NCI-H2171 (cell line): ENCODE data around the gene IGSF6.
"Not testable (repeated sequence)": the region's sequence is repeated elsewhere in the genome, so short reads cannot be mapped to it uniquely, and the experiment has no call there.

Experiments used
- DNase-seq: peaks from one replicate; lab custom pipeline; 2025; lab: John Stamatoyannopoulos, UW

The IGSF6 gene, protein sequence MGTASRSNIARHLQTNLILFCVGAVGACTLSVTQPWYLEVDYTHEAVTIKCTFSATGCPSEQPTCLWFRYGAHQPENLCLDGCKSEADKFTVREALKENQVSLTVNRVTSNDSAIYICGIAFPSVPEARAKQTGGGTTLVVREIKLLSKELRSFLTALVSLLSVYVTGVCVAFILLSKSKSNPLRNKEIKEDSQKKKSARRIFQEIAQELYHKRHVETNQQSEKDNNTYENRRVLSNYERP

DNA sequence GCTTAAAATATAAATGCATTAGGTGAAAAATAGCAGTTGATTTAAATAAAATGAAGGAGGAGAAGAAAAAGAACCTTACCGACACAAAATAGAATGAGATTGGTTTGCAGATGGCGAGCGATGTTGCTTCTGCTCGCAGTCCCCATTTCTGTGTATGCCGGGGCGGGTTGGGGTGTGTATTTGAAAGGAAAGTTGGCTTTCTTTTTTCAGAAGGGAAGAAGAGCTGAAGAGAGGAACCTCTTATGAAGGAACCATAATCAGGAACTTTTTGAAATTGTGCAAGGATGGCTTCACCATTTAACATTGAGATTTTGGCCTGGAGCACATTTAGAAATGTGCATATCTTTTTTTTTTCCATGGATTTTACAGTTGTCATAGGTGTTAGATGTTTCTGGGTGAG lies at the start of gene IGSF6:
IGSF6 (minus strand) TSS at position 156 of the 400 bp plus-strand sequence; CDS start at position 146, 10 bp downstream.
- DNase-seq: no peak

DNA sequence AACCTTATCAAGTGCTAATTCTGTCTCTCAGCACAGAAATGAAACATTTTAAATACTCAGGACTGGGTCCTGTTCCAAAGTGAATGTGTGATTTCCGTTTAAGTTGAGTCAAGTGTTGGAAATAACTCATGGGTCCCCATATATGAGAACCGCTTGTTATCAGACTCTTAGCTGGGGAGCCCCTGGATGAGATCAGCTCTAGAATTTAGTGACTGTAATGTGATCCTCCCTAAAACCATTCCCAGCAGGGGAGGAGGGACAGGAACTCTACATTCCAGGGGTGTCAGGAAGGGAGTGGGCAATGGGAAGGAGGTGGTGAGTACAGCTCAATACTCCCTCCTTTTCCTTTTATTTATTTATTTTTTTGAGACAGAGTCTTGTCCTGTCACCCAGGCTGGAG lies 48.9 kb upstream of the IGSF6 start:
- DNase-seq: no peak

DNA sequence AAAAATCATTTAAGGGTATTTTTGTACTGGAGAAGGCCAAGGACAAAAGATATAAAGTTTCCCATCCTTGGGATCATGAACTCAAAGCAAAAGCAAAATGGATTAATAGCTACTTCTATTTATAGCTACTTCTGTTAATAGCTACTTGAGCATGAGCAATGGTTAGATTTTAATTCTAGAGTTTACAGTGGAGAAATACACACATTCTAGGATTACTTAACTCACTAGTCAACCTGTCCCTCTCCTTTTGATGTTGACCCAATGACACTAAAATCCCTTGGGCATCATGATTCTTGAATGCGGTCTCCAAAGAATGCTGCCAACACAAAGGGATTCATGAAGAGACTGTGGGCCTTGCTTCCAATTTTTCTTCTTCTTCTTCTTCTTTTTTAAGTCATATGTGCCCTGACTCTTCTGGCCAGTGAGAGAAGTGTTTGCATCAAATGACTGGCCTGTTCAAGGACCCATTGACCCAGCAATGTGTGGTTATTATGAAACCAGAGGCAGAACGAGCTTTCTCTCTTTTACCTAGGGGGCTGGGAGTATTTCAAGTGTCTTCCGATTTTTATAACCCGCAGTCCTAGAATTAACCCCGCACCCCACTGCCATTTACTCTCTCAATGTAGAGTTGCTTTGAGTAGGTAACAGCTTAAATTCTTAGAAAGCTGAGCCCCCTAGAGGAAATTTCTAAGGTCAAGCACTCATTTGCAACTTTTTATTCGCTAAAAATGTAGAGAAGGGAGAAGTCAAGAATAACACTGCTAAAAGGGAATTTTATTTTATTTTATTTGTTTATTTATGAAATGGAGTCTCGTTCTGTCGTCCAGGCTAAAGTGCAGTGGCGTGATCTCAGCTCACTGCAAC lies 46.0 kb upstream of the IGSF6 start:
- no peak for DNase-seq

DNA sequence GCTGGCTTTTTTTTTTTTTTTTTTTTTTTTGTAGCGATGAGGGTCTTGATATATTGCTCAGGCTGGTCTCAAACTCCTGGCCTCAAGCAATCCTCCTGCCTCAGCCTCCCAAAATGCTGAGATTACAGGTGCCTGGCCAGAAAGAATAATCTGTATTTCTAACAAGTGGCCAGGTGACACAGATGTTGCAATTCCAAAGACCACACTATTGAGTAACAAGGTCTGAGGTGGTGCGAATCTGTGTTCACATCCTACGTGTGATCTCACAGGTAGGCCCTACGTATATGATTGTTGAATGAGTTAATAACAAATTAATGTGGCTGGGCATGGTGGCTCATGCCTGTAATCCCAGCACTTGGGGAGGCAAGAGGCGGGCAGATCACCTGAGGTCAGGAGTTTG lies 44.6 kb upstream of the IGSF6 start:
- no peak for DNase-seq

DNA sequence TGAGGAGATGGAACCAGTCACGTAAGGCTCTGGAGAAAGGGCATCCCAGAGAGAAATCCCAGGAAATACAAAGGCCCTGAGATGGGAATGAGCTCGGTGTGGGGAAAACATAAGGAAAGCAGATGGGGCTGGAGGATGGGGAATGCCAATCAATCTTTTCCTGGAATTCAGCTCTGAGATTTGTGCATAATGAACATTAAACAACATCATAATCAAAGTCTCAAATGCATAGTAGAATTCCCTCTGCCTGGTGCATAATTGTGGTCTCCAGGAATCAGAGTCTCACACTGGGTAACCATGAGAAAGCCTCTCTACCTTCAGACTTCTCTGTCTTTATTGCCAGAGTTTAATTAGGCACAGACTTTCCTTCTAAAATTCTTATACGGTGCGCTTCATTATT lies 42.2 kb upstream of the IGSF6 start:
- DNase-seq: no peak

DNA sequence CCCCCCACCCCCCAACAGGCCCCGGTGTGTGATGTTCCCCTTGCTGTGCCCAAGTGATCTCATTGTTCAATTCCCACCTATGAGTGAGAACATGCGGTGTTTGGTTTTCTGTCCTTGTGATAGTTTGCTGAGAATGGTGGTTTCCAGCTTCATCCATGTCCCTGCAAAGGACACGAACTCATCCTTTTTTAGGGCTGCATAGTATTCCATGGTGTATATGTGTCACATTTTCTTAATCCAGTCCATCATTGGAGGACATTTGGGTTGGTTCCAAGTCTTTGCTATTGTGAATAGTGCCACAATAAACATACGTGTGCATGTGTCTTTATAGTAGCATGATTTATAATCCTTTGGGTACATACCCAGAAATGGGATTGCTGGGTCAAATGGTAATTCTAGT lies 38.6 kb upstream of the IGSF6 start:
- DNase-seq: not testable (repeated sequence)

DNA sequence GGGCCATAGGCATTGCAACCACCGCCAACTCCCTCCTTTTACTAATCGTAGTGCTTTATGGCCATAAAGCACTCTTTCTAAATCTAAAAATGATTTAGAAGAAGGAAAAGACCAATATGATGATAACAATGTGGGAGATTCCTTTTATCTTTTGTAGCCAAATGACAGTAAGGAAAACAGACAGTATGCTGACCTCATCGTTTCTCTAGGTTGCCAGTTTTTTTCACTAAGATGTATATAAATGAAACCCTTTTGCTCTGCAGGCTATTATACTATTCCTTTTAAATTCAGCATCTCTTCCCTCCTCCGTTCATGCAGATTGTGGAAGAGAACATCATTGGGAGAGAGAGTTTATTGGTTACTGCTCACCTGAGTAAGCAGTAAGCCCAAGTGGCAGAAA lies 36.7 kb upstream of the IGSF6 start:
- DNase-seq: no peak

DNA sequence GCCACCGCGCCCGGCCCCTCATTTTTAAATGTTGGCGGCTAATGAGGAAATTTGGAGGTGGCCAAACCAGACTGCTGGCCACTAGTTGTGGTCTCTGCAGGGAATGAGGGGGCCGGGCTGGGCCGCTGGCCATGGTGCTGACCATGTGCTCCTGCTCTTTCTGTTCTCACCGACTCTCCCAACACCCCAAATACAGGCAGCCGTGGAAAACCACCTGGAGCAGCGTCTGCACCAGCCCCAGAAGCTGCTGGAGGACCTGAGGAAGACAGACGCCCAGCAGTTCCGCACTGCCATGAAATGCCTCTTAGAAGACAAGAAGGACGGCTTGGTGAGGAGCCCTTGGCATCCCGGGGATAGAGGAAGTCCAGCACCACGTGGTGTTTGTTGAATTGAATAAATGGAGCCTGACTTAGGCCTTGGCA lies 32.6 kb upstream of the IGSF6 start:
- no peak for DNase-seq

DNA sequence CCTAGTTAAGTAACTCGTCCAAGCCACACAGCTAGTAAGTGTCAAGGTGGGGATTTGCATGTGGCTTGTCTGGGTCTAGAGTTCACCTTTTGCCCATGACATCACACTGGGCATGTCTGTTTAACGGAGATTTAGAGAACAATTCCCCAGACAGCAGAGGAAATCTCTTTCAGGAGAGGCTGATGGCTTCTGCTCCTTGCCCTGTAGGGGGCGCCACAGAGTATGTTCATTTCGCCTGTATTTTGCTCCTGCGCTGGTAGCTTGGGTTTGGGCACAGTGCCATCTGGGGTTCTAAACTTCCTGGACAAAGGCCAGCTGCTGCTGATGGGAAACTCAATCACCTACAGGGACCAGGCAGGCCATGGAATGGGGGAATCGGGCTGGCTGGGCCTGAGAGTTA lies 31.8 kb upstream of the IGSF6 start:
- DNase-seq: peak; percentile 20

DNA sequence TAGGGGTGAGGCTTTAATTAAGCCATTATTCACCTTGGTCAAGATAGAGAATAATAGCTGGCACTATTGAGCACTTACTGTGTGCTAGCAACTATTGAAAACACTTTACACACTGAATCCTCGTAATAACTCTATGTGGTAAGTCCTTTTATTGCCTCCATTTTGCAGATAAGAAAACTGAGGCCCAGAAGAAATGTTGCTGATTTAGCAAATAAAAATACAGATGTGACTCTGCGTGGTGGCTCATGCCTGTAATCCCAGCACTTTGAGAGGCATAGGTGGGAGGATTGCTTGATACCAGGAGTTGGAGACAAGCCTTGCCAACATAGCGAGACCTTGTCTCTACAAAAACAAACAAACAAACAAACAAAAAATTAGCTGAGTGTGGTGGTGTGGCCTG lies 30.8 kb upstream of the IGSF6 start:
- DNase-seq: no peak

DNA sequence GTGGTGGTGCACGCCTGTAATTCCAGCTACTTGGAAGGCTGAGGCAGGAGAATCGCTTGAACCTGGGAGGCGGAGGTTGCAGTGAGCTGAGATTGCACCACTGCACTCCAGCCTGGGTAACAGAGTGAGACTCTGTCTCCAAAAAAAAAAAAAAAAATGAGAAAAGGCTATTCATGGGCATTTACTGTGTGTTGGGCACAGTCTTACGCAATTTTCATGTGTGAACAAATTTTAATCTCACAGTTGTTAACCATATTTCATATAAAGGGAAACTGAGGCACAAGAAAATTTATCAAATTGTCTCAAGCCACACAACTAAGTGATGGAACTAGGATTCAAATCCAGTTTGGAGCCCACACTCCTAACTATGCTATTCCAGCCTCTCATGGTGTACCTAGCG lies 28.3 kb upstream of the IGSF6 start:
- not testable (repeated sequence) for DNase-seq

DNA sequence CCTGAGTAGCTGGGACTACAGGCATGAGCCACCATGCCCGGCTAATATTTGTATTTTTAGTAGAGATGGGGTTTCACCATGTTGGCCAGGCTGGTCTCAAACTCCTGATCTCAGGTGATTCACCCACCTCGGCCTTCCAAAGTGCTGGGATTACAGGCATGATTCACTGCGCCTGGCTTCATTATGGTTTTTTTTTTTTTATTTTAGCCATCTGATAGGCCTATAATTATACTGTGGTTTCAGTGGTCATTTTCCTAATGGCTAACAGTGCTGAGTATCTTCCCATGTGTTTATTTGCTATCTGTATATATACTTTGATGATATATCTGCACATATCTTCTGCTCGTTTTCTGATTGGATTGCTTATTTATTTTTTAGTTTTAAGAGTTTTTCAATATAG lies 22.0 kb upstream of the IGSF6 start:
- not testable (repeated sequence) for DNase-seq

DNA sequence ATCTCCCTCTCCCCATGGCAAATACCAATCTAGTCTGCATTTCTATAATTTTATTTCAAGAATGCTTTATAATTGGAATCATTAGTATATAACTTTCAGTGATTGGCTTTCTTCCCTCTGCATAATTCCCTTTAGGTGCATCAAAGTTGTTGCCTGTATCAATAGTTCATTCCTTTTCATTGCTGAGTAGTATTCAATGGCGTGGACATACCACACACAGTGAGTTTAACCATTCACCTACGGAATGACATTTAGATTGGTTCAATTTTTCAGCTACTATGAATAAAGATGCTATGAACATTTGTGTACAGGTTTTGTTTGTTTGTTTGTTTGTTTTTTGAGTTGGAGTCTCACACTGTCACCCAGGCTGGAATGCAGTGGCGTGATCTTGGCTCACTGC lies 21.1 kb upstream of the IGSF6 start:
- DNase-seq: no peak

DNA sequence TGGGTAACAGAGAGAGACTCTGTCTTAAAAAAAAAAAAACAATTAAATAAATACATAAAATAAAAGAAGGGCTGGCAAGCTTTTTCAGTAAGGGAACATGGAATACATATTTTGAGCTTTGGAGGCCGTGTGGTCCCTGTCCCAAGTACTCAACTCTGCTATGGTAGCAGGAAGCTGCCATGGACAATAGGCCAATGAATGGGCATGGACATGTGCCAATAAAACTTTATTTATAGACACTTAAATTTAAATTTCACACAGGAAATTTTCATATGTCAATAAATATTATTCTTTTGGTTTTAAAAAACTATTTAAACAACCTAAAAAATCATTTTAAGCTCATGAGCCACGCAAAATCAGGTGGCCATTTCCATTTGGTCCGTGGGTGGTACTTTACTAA lies 15.2 kb upstream of the IGSF6 start:
- DNase-seq: no peak

DNA sequence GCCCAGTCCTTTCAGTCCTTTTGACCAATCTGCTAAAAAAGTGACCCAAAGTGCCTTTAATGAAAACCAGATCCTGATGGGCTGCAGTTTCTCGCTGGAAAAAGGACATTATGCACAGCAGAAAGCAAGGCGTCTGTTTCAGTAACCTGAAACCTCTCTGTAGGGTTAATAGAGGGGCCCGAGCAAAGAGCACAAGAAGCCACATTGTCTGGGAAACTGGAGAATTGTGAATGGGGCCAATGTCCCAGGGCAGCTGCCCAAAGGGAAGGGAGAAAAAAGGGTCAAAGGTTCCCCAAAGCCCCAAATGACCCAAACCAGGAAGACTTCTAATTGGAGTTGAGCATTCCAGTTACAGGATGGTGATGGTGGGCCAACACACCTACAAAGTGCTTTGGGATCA lies 14.4 kb upstream of the IGSF6 start:
- no peak for DNase-seq

DNA sequence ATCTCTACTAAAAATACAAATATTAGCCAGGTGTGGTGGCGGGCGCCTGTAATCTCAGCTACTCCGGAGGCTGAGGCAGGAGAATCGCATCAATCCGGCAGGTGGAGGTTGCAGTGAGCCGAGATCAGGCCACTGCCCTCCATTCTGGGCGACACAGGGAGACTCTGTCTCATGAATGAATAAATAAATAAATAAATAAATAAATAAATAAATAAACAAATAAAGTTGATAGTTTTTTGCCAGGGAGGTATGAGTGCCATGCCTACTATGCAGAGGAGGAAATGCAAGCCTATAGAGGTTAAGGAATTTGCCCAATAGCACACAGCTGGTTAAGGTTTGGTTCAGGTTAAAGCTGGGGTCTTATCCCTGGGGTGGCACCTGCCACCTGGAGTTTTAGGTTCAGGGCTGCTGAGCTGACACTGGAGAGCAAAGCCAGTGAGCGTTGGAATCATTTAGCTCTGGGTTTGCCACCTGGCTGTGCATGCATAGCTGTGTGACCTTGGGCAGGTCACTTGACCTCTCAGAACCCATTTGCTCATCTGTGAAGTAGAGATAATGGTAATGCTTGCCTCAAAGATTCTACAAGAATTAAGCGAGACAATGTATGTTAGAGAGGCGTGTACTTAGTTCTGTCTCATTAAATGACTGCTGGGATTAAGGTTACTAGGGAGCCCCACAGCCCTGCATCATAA lies 12.5 kb upstream of the IGSF6 start:
- no peak for DNase-seq

DNA sequence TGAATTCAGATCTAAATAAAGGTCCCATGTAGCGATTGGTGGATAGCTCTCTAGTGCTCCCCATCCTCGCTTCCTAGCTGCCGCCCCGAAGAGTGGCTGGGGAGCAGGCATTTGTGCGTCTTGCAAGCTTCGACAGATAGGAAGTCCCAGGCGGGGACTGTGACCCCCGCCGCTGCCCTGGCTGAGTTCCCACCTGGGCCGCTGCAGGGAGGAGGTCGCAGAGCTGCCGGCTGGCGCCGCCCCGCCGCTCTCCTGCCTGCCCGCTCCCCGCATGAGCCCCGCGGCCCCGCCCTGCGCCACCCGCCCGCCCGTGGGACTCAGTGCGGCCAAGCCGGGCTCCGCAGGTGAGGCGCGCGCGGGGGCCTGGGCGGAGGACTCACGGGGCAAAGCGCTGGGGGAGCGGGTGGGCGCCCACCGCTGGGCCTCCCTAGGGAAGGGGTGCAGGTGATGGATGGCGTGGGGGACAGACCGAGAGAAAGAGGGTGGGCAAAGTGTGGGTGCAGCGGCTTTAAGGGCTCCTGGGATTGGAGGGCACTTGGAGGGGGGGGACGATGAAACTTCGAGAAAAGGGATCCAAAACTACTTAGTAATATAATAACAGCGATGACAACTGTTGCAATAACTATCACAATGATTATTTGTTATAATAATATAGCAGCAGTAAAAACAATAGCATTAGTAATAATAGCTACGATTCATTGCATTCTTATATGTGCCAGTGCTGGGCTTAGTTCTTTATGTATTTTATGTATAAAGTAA lies 11.7 kb upstream of the IGSF6 start, which contains the start of gene OTOA:
OTOA (plus strand) TSS at position 80 of the 759 bp plus-strand sequence. CDS start 14,547 bp downstream, outside the sequence.
- peak; percentile 51 for DNase-seq

DNA sequence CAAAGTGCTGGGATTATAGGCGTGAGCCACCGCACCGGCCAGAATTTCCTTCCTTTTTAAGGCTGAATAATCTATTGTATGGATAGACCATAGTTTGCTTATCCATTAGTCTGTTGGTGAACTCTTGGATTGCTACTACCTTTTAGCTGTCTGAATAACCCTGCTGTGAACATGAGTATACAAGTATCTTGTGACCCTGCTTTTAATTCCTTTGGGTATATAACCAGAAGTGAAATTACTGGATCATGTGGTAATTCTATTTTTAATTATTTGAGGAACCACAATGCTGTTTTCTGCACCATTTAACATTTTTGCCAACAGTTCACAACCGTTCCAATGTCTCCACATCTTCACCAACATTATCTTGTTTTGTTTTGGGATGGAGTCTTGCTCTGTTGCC lies 6.7 kb upstream of the IGSF6 start:
- DNase-seq: no peak

DNA sequence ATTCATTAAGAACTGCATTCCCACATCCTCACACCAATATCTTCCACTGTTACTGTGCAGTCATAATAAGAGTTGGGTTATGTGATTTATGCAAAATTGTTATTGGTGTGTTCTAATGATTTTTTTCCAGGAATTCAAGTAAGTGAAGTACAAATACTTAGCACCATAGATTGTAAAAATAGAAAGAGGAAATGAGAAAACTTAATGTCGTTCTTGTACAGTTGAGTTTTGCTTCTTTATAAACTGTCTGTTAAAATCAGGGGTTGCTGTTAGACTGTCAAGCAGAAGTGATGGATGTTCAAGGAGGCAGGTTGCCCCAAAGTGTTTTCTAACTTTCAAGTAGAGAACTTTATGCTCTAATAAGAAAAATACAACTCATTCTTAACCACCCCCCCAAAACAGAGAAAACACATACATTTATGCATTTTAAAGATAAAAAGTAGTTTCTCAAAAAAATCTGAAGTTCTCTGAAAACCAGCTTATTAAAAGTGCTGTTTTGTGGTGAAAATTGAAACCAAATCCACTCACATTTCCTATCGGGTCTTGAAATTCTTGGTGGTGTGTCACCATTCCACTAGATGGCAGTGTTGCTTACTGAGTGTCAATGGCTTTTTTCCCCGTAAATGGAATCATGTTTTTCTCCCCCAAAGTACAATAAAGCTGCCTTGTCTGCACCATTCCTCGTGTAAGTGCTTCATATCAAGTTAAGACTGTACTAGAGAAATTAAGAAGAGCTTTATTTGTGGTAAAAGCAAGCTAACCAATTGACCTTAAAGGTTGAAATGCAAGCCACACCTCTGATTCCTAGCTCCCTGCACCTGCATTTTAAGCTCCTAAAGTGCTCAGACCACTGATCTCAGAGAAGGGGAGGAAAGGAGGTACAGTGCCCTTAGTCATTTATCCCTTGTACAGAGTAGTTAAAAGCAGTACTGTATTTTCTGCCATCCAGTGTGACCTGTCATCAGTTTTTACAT lies 4.7 kb upstream of the IGSF6 start:
- peak; percentile 16 for DNase-seq

DNA sequence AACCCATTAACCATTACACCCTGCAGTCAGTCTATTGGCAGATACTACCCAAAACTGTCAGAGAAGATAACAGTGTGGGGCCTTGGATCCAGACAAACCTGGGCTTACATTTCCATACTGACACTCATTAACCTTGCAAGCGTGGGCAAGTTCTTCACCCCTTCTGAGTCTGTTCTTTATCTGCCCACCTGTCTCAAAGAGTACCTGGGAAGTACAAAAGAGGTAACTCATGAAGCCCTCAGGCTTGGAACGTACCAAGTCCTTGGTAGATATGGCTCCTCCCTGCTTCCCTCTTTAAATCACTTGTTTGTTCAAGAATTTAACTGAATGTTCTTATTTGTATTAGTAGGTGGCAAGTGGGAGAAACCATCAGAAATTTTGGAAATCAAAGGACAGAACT lies 2.5 kb upstream of the IGSF6 start:
- DNase-seq: no peak

DNA sequence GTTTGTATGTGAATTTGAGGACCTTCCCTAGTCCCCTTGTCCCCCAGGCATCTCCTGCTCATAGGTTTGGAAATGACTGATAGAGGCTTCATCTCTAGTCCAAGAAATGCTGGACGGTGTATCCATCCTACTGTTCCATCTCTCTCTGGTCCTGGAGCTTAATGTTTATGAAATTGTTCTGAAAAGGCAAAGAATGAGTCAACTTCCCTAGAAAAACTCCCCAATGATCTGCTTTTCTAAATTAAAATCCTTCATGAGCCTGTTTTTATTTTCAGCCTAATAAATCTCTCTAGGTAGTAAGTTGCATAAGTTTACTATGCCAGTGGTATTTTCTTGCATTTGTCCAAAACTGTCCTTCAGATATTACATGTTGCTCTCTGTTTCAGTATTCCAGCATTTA lies 2.1 kb upstream of the IGSF6 start:
- no peak for DNase-seq
